ENCODE measurements around the gene GDPD5.

DNA sequence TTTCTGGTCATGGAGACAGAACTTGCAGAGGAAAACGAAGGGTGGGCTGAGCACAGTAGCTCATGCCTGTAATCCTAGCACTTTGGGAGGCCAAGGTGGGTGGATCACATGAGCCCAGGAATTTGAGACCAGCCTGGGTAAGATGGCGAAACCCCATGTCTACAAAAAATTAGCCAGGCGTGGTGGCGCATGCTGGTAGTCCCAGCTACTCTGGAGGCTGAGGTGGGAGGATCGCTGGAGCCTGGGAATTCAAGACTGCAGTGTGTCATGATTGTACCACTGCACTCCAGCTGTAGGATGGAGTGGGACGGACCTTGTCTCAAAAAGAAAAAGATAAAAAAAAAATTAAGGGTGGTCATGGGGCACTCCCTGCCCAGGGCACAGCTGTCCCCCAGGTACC, 42.2 kb upstream of the GDPD5 start:
- TF ChIP-seq, protein P1, sequence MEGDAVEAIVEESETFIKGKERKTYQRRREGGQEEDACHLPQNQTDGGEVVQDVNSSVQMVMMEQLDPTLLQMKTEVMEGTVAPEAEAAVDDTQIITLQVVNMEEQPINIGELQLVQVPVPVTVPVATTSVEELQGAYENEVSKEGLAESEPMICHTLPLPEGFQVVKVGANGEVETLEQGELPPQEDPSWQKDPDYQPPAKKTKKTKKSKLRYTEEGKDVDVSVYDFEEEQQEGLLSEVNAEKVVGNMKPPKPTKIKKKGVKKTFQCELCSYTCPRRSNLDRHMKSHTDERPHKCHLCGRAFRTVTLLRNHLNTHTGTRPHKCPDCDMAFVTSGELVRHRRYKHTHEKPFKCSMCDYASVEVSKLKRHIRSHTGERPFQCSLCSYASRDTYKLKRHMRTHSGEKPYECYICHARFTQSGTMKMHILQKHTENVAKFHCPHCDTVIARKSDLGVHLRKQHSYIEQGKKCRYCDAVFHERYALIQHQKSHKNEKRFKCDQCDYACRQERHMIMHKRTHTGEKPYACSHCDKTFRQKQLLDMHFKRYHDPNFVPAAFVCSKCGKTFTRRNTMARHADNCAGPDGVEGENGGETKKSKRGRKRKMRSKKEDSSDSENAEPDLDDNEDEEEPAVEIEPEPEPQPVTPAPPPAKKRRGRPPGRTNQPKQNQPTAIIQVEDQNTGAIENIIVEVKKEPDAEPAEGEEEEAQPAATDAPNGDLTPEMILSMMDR (IDR thresholded peaks at IDR 0.05) = no peak
- no peak for TF ChIP-seq POLR2A (IDR thresholded peaks at IDR 0.05)

All from adrenal gland (tissue), 5 donors.